GM18499 (cell line): ENCODE data around the gene ORC1.
A peak's percentile ranks its signal among the peaks of the same experiment; 100 is the strongest.
"Not testable (repeated sequence)": the region's sequence is repeated elsewhere in the genome, so short reads cannot be mapped to it uniquely, and the experiment has no call there.

Experiments used
- ATAC-seq: cut with Tn5 transposase; IDR thresholded peaks from one replicate; pipeline ENCODE4 v1.9.1; 2021; ENCODE audit warnings: moderate number of reproducible peaks; ENCODE audit not compliant: insufficient read depth, unreplicated experiment

ORC1 gene

DNA sequence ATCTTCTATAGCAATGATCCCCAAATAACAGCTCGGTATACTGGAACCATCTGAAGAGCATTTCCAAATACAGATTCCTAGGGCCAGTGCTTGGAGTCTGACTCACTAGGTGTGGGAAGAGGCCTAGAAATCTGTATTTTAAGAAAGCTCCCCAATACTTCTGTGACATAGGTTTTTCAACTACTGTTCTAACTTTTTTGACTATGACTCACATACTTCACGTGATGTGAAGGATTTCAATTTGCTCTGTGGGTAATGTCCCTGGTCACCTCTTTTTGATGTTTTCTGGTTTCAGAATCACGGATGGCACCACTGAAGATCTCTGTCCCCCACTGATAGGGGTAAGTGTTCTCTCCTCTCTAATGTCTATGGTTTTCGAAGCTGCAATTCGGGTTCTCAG, 11.0 kb downstream of the ORC1 start:
- no peak for ATAC-seq

DNA sequence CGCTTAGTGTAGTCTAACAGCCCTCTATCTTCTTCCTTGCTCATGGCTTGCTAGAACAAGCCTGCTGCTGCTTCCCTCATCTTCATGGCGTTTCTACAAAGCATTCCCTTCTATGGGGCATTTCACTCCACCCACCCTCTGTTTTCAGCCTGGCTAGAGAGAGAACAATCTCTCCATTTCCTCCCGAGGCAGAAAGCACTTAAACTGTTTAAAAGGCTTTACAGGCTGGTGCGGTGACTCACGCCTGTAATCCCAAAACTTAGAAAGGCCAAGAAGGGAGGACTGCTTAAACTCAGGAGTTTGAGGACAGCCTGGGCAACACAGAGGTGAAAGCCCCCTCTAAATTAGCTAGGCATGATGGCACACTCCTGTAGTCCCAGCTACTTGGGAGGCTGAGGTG, 17.8 kb downstream of the ORC1 start:
- no peak for ATAC-seq

DNA sequence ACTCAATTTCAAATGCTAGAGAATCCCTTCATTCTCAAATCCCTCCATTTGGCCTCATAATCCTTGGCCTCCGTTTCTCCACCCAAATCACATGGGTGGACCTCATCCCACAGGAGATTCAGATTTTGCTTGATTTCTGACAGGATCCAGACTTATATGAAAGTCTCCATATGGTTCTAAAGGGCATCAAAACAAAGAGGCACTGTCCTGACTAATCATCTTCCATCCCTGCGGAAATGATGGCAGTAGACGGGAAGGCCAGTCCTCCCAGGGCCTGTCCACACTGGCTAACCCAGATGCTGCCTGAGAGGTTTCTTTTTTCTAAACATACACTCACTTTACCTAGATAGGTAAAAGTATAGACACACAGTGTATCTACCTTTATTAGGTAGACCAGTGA, 18.8 kb downstream of the ORC1 start:
- ATAC-seq = no peak

DNA sequence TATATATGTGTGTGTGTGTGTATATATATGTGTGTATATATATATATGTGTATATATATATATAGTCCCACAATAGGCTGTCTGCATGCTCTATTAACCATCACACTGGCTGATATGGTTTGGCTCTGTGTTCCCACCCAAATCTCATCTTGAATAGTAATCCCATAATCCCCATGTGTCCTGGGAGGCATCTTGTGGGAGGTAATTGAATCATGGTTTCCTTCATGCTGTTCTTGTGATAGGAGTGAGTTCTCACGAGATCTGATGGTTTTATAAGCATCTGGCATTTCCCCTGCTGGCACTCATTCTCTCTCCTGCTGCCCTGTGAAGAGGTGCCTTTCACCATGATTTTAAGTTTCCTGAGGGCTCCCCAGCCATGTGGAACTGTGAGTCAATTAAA, 34.4 kb downstream of the ORC1 start:
- ATAC-seq = not testable (repeated sequence)

DNA sequence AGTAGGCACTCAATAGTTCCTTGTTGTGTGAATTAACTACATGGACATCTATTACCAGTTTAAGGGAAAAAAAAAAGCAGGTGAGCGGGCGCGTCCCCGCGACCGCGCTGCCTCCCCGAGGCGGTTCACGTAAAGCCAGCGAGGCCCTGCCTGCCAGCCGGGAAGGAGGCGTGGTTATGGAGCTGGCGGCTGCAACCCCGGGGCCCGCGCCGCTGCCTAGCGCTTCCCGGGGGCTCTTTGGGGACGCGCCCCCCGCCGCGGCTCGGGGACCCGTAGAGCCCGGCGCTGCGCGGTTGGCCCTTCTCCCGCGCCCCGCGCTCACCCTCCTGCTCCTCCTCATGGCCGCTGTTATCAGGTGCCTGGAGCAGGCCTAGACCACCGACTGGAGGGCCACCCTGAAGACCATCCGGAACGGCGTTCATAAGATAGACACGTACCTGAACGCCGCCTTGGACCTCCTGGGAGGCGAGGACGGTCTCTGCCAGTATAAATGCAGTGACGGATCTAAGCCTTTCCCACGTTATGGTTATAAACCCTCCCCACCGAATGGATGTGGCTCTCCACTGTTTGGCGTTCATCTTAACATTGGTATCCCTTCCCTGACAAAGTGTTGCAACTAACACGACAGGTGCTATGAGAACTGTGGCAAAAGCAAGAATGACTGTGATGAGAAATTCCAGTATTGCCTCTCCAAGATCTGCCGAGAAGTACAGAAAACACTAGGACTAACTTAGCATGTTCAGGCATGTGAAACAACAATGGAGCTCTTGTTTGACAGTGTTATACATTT, 35.6 kb downstream of the ORC1 start:
- no peak for ATAC-seq

DNA sequence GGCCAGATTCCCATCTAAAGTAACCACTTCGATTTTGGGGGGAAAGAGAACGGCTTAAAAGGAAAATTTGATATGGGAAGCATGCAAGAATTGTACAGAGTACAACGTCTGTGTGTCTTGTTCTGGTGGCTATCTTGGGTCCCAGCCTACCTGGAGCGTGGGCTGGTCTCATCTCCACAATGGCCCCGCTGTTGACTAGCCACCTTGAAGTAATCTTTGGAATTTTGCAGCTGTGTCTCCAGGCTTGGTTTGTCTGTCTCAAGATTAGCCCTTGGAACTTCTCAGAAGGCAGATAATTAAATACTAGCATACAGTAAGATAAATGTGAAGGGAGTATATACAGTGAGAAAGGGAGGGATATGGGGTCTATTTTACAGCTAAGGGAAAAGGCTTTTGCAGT, 37.0 kb downstream of the ORC1 start:
- ATAC-seq = no peak

DNA sequence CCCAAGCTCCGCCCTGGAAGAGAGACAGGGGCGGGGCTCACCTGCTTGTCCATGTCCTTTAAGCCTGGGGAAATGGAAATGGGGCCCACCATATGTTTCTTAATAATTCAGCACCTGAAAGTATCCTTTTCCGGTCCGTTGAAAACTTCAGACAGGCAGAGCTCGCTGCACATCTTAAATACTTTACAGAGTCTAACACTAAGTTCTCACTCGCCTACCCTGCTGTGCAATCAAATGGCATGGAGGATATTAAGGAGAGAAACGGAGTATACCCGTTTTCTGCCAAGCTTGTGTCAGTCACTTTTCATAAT, 37.8 kb downstream of the ORC1 start:
- ATAC-seq = no peak

DNA sequence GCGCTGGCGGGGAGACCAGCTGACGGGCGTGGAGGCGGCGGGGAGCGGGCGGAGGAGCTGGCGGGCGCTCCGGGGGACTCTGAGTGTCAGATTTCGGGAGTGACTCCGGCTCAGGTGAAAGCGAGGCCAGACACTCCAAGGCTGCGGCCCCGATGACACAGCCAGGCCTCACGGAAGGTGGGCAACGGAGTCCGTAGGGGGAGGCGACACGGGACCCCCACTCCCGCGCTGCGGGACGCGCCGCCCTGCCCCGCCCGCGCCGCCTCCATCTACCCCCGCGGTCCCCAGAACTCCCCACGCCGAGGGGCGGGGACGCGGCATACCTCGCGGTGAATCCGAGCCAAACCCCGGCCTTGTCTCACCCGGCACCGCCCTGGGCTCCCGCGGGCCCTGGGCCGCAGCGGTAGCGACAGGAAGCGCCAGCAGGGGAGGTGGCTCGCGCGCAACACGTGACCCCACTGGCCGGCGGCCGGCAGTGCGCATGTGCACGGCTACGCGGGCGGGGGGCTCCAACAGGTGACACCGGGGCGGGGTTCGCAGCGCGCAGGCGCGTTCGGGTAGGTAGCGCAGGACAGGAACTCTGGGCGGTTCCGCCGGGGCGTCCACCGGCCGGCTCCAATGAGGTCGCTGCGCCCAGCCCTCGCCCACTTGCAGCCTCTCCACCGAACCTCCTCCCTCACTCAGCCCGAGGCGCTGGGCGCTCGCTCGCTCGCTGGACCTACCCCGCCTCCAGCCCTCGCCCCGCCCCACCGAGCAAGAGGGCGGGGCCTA, 38.3 kb downstream of the ORC1 start, which contains the start of gene CC2D1B:
Gene CC2D1B, minus strand, starts transcription at position 460 of the 771 bp plus-strand sequence. CDS start 1,585 bp downstream, outside the sequence.
- ATAC-seq = peak; percentile 66

DNA sequence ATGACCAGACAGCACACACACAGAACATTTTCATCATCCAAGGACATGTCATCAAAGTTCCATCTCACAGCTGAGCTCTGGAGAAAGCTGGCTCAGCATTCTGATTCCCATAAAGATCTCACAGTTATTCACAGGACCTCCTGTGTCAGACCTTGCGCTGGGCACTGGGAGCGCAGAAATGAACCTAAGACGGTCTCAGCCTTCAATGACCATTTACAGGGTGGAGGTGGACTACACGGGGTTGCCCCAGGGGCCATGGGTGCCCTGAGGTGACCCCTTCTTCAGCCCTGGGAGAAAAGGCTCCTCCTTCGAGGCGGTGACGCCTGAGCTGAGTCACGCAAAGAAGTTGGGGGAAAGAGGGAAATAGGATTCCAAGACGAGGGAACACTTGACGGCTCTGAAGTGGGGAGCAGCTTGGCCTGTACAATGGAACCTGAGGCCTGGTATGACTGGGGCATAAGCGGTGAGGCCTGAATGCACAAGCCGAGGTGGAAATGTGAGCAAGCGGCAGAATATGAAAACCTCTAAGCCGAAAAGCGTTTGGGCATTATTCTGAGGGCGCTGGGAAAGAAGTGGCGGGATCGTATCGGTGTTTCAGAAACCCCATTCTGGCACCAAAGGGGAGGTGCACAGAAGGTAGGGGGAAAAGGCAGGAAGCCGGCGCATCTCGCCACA, 39.0 kb downstream of the ORC1 start:
- no peak for ATAC-seq

DNA sequence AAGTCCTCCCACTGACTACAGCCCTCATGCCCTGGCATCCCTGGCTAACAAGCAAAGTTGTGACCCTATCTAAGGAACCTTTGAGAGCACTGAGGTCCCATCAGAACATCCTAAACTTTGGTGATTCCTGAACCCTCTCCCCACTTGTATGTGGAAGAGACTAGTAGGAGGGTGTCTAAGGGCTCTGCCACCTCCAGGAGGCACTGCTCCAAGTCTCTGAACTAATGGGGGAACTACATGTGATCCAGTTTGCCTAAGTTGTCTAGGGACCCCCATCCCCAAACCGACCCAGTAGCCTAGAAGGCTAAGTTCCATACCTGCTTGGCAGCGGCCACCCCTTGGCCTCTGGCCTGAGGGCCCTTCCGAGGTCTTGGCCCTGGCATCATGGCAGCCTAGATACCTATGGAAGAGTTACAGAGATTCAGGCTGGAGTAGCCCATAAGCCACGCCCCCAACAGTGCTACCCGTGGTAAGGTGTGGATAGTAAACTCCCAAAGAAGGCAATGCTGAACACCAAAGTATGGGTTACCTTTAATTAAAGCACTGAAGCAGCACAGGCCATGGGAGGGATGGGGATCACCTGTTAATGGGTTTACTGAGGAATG, 39.9 kb downstream of the ORC1 start:
- no peak for ATAC-seq

DNA sequence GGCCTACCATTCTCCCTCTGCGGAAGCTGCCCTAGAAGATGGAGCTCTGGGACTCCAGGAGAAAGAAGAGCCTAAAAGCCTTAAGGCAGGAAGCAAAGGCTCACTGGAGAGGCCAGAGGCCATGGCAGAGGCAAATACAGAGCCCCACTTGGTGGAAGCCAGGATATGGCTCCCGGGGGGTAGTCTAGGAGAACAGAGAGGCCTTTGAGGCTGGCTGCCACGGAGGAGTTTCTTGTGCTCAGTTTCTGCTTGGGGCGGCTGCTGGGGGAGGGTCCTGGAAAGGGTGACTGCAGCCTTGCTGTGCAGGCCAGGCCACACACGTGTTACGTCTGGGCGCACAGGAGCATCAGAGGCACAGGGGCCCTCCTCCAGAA, 43.6 kb downstream of the ORC1 start:
- no peak for ATAC-seq

DNA sequence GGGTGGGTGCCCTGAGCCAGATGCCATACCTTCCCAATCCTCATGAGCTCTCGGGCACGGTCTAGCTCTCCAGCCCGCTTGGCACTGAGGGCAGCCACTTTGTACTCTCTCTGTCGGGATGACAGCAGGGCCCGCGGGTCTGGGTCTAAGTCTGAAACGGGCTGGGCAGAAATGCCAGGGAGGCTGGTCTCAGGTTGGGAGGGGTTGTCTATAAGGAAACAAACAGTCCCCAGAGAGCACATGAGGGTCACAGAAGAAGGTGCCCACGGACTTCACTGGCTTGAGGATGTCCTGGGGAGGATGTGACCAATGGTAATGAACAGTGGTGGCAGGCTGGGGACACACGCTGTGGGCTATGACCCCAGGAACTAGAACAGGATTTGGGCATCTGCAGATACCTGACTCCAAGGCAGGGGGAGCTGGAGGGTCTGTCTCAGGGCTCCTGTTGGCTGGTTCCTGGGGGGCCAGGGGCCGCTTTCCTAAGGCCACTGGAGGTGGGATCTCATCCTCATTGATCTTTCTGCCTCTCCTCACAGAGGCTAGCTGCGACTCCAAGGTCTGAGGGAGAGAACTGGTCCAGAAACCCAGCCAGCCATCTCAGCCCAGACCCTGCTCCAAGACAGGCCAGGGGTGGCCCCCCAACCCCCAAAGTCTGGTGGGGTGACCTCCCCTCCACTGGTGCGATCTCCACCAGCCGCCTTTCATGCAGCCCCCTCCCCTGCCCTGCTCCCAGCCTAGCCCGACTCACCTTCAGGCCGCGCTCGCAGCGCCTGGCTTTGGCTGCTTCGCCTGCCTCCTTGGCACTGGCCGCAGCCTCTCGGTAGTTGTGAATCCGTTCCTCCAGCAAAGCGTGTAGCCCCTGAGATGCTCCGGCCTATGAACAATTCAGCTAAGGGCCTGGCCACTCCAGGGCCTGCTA, 44.3 kb downstream of the ORC1 start:
- no peak for ATAC-seq

DNA sequence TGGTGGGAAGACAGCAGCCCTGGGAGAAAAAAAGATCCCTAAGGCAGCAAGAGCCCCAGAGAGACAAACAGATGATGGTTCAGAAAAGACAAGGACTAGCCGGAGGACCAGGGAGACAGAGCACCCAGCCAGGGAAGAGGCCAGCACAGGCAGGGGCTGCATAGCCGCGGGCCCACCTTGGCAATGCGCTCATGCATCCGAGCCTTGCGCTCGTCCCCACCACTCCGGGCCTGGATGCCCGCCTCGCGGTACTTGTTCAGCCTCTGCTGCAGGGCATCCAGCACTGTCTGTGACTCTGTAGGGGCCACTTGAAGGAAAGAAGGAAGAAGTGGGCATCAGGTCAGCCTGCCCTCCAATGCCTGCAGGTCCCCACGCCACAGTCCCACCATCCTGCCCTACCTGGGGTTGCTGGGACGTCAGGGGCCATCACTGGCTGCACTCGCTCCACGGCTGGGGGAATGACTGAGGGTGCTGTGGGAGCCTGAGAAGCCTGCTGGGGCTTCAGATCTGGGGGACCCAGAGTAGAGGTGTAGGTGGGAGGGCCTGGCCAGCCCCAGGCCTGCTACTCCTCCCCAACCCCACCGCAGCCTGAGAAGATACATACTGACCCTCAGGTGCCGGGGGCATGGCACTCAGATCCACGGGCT, 45.2 kb downstream of the ORC1 start:
- no peak for ATAC-seq

DNA sequence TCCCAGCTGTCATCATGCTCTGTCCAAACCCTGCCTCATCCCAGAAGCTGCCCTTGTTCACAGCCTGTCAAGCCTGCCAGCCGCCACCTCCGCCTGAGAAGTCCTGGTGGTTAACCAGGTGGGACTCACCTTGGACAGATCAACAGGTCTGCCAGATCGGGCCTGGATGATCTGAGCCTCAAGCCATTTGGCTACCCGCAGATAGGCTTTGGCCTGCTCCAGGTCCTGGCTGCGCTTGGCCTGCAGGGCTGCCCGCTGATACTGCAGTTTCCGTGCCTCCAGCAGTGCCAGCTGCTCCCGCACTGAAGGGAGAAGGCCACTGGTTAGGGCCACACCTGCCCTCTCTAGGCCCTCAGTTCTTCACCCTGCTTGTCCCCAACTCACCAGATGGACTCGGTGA, 46.8 kb downstream of the ORC1 start:
- no peak for ATAC-seq

DNA sequence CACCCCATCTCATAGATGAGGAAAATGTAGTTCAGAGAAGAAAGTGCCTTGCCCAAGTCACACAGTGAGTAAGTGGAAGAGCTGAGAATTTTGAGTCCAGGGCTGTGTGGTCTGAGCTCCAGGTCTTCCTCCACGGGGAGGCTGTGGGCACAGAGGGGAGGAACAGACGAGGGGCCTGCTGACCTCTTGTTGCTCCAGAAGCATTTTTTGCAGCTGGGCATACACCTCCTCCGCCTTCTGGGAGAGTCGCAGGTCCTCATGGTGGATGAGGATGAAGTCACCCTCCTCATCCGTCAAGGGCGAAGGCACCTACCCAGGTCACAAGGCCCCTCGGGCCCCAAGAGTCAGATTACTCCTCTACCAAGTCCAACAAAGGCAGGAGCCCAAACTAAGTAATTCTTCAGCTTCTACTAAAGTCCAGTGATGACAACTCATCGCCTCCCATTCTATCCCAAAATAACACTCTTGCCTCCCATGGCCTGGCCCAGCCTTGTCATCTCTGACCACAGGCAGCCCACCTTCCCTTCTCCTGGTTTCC, 47.3 kb downstream of the ORC1 start:
- ATAC-seq = no peak

DNA sequence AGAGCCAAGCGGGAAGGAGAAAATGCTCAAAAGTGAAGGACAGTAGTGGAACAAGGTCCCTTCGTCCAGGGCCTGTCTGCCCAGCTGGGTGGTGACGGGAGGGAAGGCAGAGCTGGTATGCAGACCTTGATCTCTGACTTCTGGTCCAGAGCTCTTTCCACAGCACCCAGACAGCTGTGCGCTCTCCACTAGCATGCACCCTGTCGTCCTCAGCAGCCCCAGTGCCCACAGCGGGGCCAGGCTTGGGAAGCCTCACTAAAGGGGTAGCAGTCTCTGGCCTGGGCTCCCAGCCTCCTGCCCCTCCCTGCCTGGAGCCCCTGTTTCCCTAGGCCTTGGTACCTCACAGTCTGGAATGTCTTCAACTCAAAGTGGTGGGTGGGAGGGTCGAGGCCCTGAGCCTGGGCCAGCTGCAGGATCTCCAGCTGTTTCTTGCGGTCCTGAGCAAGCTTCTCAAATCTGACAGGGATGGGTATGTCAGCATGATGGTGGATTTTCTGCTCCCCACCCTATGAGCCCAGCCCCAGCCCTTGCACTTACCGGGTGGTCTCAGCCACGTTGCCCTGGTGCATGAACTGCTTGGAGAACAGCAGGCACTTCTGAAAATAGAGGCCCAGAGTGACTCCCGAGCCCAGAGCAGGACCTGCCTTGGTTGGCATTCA, 48.2 kb downstream of the ORC1 start:
- no peak for ATAC-seq

DNA sequence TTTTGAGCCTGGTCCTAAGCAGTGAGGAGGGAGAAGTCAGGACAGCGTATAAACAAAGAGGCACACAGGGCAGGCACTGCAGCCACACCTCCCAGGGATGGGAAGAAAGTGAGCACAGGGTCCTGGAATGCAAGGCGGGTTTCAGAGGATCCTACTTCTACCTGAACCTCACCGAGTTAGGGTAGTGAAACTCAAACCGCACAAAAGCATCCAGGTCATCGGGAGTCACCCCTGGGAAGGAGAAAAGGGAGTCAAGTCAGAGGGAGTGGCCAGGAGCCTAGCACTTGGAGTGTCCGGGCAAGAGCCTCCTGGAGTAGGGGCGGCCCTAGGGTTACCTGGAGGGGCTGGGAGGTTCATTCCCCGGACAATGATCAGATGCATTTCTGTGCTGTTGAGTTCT, 48.8 kb downstream of the ORC1 start:
- ATAC-seq = no peak

DNA sequence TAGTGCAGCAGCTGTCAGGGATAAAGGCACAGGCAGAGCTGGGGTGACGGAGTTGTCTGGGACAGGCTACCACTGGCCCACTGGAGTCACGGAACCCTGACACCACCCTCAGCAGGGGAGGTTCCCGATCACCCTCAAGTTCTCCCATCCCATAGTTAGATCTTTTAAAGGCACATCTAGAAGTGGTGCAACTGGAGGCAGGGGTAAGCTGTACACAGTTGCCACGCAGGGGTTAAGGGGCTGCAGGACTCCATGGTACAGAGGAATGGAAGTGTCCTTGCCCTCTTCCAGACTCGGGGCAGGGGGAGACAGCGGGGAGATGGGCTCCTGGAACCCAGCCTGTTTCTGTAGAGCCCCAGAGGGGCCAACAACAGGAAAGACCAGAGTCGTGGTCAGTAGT, 51.5 kb downstream of the ORC1 start:
- ATAC-seq = no peak
